ENCODE results near the gene SHC2.
A peak's percentile ranks its signal among the peaks of the same experiment; 100 is the strongest.
"Not testable (repeated sequence)": the region's sequence is repeated elsewhere in the genome, so short reads cannot be mapped to it uniquely, and the experiment has no call there.

Gene SHC2

GRCh38 chr19:389255-389934, 71.4 kb downstream of the SHC2 start:
- no peak for DNase-seq (ENCODE audit: low read depth in 3 of 3)

- no peak for DNase-seq (ENCODE audit: low read depth in 3 of 3)
Observed at GRCh38 chr19:388691-389090, 72.1 kb downstream of the SHC2 start.

DNA sequence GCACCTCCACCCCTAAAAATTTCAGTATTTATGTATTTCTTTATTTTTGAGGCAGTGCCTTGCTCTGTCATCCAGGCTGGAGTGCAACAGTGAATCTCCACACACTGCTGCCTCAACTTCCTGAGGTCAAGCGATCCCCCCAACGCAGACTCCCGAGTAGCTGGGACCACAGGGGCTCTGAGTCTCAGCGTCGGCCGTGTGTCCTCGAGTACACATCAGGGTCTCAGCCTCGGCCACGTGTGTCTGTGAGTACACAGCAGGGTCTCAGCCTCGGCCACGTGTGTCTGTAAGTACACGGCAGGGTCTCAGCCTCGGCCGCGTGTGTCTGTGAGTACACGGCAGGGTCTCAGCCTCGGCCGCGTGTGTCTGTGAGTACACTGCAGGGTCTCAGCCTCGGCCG, 73.1 kb downstream of the SHC2 start:
- no peak for DNase-seq (ENCODE audit: low read depth in 3 of 3)

DNA sequence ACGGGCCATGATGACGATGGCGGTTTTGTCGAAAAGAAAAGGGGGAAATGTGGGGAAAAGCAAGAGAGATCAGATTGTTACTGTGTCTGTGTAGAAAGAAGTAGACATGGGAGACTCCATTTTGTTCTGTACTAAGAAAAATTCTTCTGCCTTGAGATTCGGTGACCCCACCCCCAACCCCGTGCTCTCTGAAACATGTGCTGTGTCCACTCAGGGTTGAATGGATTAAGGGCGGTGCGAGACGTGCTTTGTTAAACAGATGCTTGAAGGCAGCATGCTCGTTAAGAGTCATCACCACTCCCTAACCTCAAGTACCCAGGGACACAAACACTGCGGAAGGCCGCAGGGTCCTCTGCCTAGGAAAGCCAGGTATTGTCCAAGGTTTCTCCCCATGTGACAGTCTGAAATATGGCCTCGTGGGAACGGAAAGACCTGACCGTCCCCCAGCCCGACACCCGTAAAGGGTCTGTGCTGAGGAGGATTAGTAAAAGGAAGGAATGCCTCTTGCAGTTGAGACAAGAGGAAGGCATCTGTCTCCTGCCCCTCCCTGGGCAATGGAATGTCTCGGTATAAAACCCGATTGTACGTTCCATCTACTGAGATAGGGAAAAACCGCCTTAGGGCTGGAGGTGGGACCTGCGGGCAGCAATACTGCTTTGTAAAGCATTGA, 74.1 kb downstream of the SHC2 start:
- DNase-seq (ENCODE audit: low read depth in 3 of 3) = not testable (repeated sequence)

GRCh38 chr19:386189-386588, 74.6 kb downstream of the SHC2 start:
- not testable (repeated sequence) for DNase-seq (ENCODE audit: low read depth in 3 of 3)

DNA sequence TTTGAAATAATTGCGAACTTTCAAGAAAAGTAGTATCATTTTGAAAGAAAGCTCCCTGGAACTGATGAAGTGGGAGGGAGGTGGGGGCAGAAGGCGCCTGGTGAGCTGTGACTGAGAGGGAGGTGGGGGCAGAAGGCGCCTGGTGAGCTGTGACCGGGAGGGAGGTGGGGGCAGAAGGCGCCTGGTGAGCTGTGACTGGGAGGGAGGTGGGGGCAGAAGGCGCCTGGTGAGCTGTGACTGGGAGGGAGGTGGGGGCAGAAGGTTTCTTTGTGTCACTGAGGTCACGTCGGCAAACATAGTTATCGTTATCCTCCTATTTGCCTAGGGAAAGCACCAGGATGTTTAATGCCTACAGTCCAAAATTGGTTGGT, 76.0 kb downstream of the SHC2 start:
- DNase-seq (ENCODE audit: low read depth in 3 of 3) = no peak

DNA sequence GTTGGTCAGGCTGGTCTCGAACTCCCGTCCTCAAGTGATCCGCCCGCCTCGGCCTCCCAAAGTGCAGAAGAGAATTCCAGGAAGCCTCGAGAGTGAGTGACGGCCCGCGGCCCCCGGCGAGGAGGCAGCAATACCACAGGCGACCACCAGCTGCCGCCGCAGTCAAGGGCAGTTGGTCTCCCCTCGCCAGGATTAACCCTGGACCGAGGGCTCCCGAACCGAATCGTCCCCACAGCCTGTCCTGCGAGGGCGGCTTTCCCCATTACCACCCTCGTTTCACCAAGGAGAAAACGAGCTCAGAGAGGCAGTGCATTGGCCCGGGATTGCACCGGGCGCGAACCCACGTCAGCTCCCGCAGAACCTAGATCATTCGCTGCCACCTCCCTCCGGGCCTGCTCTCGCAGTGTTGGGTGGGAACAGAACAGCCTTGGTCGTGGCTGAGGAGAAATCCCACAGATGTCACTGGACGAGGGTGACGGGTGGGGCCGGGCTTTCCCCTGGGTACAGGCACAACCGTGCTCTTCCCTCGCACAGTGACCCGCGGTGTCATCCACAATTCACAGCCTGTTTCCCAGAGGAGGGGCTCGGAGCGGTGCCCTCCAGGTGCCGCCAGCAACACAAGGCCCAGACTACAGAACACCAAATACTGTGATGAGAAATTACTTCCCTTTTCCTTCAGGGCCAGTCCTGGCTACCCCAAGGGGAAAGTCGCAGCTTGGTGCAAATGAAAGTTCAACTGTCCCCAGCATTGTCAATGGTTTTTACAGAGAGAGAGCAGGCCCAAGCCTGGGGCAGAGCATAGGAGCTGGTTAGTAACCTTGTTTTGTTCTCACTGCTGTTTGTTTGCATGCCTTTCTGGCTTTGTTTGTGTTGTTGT, 76.7 kb downstream of the SHC2 start:
- DNase-seq (ENCODE audit: low read depth in 3 of 3) = no peak

GRCh38 chr19:383040-383439, 77.8 kb downstream of the SHC2 start:
- no peak for DNase-seq (ENCODE audit: low read depth in 3 of 3)

DNA sequence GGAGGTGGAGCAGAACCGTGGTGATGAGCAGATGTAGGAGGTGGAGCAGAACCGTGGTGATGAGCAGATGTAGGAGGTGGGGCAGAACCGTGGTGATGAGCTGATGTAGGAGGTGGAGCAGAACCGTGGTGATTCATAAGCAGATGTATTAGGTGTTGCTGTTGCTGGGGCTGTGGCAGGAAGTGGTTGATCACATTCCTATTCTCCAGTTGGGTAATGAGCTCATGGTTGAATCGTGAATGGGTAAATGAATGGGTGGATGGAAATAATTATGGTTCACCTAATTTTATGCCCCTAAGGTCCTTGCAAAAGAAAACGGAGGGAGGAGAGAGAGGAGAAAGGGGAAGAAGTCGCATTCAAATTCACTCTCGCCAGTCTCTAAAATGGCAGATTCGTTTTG, 78.3 kb downstream of the SHC2 start:
- peak in 1 of 3 donors; percentile 49 for DNase-seq (ENCODE audit: low read depth in 3 of 3)

GRCh38 chr19:381901-382300, 78.9 kb downstream of the SHC2 start:
- DNase-seq (ENCODE audit: low read depth in 3 of 3) = peak in 1 of 3 donors; percentile 33

DNA sequence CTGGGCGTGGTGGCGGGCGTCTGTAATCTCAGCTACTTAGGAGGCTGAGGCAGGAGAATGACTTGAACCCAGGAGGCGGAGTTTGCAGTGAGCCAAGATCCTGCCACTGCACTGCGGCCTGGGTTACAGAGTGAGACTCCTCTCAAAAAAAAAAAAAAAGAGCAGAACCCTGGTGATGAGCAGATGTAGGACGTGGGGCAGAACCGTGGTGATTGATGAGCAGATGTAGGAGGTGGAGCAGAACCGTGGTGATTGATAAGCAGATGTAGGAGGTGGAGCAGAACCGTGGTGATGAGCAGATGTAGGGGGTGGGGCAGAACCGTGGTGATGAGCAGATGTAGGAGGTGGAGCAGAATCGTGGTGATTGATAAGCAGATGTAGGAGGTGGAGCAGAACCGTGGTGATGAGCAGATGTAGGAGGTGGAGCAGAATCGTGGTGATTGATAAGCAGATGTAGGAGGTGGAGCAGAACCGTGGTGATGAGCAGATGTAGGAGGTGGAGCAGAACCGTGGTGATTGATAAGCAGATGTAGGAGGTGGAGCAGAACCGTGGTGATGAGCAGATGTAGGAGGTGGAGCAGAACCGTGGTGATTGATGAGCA, 80.1 kb downstream of the SHC2 start:
- DNase-seq (ENCODE audit: low read depth in 3 of 3) = not testable (repeated sequence)

DNA sequence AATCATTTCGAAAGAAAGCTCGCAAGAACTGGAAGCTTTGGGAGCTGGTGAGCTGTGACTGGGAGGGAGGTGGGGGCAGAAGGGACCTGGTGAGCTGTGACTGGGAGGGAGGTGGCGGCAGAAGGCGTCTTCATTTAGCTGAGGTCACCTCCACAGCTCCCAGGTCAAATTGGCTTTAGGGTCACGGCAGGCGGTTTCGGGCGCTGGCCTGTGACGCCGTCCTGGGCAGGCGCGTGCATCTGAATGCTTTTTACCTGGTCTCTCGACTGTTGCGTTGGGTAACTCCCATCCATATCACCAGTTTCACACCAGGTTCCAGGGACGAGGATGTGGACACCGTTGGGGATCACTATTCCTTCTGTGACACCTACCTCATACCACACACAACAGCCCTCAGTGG, 81.0 kb downstream of the SHC2 start:
- no peak for DNase-seq (ENCODE audit: low read depth in 3 of 3)

DNA sequence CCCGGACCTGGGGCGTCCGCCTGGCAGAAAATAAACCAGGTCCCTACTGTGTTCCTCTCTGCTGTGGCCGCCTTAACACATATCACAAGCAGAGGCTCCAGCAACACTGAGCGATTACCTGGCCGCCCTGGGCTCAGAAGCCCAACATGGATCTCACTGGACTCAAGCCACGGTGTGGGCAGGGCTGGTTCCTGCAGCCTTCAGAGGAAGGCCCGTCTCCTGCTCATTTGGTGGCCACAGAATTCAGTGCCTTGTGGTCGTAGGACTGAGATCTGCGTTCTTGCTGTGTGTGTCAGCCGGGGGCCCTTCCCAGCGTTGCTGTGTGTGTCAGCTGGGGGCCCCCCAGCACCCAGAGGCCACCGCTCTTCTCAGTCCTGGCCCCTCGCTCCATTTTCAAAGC, 82.1 kb downstream of the SHC2 start:
- DNase-seq (ENCODE audit: low read depth in 3 of 3) = no peak

- no peak for DNase-seq (ENCODE audit: low read depth in 3 of 3)
Observed at GRCh38 chr19:377801-378581, 82.8 kb downstream of the SHC2 start.

GRCh38 chr19:376111-376470, 84.7 kb downstream of the SHC2 start:
- DNase-seq (ENCODE audit: low read depth in 3 of 3) = no peak

DNA sequence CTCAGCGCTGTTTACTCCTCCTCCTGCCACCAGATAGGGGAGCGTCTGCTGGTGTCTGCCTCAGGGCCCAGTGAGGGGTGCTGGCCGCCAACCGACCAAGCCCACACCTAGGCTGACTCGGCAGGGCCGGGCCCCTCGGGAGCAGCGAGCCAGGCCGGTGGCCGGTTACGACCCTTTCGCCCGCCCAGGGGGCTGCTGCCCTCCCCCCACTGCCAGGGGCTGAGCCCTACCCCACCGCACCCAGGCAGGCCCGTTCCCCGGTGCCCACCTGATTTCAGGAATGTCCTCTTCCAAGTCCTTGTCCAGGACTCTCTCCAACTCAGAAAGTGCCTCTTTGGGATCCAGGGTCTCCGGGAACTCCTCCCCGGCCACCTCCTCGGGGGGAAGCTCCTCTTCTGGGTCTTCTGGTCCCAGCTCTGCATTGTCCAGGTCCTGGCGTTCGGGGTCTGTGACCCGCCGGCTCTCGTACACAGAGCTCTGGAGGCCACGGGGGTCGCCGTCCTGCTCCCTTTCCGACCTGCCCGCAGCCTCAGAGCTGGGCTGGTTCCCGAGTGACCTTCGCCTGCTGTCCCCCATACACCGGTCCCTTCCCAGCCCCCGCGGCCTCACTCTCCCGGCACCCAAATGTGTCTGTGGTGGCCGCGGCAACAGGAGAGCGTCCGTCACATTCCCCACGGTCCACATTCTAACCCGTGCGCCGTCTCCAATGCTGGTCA, 85.3 kb downstream of the SHC2 start:
- DNase-seq (ENCODE audit: low read depth in 3 of 3) = no peak

- DNase-seq (ENCODE audit: low read depth in 3 of 3) = no peak
Observed at GRCh38 chr19:374886-375235, 86.0 kb downstream of the SHC2 start.

DNA sequence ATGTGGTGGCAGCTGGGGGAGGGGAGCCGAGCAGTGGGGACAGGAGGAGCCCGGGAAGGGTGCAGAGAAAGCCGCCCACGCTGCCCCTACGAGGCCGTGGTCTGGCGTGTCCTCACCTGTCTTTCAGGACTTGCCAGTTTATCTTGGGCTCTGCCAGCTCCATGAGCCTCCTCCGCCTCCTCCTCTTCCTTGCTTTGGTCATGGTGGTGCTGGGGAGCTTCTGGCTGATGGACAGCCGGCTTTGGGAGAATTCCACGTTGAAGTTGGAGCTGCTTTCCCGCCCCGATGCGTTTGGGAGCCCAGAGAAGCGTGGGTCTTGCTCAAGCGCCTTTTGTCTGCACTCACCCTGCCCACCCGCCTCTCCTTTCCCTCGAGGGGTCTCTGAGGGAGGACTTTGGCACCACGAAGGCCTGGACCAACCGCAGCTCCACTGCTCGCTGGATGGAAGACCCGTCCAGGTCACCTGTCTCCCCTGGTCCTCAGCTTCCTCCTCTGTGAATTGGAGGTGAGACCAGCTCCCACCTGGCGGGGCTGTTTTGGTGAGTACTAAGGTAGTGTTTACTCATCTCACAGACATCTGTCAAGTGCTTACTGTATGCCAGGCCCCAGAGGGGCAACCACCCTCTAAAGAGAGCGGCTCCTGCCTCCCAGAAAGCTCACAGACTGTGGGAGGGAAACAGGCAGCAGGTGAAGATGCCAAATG, 86.5 kb downstream of the SHC2 start:
- no peak for DNase-seq (ENCODE audit: low read depth in 3 of 3)

GRCh38 chr19:373391-374182, 87.2 kb downstream of the SHC2 start:
- no peak for DNase-seq (ENCODE audit: low read depth in 3 of 3)

Measured in stimulated activated CD4-positive, alpha-beta T cell treated with anti-CD3 and anti-CD28 coated beads, TNF-alpha, amount 100 ng/mL, for 48 hours (primary cell).